ENCODE measurements around the gene CACHD1. TPM values are rescaled to one million over a fixed set of nuclear protein-coding genes. Genes with fewer than 3 reads are reported as not detected.
A peak's percentile ranks its signal among the peaks of the same experiment; 100 is the strongest.

Gene CACHD1
- total RNA-seq, 1 donor from 2014 or later, result 24.1 TPM

- Mint-ChIP-seq H3K4me3 (no peak overlapping the region), H3K27ac (no peak overlapping the region), H3K9me3 (no peaks in the 10 kb centered on the region), H3K36me3 (no peaks in the 10 kb centered on the region), H3K4me1 (peaks cover 55% of the 10 kb centered on the region), H3K27me3 (ENCODE audit: low read depth) (no peaks in the 10 kb centered on the region)
- no peak for DNase-seq (ENCODE audit: low spot score in 2 of 2, unreplicated experiment in 2 of 2)
- TF ChIP-seq CTCF (IDR thresholded peaks at IDR 0.05; ENCODE audit: unreplicated experiment), result no peak
Measured at GRCh38 chr1:64543831-64544230, 73.9 kb downstream of the CACHD1 start.

DNA sequence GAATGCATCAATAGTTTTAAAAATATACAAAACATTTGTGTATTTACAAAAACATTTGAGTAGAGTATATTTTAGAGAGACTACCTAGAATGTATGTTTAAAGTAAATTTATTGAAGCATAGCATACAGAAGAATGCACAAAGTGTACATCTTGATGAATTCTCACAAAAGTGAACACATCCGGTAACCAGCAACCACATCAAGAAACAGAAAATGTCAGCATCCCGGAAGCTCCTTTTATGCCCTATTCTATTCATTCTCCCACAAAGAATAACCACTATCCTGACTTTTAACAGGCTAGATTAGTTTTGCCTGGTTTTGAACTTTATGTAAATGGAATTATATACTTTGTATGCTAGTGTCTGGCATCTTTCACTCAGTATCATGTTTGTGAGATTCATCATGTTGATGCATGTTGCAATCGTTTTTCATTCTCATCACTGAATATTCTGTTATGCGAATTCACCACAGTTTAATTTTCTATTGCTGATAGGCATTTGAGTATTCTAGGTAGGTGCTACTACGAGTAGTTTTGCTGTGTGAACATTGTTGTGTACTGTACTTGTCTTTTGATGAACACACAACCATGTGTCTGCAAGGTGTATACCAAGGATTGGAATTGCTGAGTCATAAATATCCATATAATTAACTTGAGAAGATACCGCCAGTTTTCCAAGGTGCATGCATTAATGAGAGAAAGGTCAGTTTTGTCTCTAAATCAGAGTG, 75.4 kb downstream of the CACHD1 start:
- Mint-ChIP-seq H3K27me3 (ENCODE audit: low read depth) (no peaks in the 10 kb centered on the region), H3K27ac (no peak overlapping the region), H3K4me1 (peaks cover 50% of the 10 kb centered on the region), H3K36me3 (no peaks in the 10 kb centered on the region), H3K4me3 (no peak overlapping the region), H3K9me3 (no peaks in the 10 kb centered on the region)
- TF ChIP-seq CTCF (IDR thresholded peaks at IDR 0.05; ENCODE audit: unreplicated experiment), result no peak
- no peak for DNase-seq (ENCODE audit: low spot score in 2 of 2, unreplicated experiment in 2 of 2)

- Mint-ChIP-seq H3K36me3 (no peaks in the 10 kb centered on the region), H3K9me3 (no peaks in the 10 kb centered on the region), H3K4me3 (no peak overlapping the region), H3K27ac (peak overlapping the region; percentile 47), H3K4me1 (peaks cover 43% of the 10 kb centered on the region), H3K27me3 (ENCODE audit: low read depth) (no peaks in the 10 kb centered on the region)
- TF ChIP-seq CTCF (IDR thresholded peaks at IDR 0.05; ENCODE audit: unreplicated experiment), result no peak
- DNase-seq (ENCODE audit: low spot score in 2 of 2, unreplicated experiment in 2 of 2), result no peak
Measured at GRCh38 chr1:64546013-64546412, 76.1 kb downstream of the CACHD1 start.

DNA sequence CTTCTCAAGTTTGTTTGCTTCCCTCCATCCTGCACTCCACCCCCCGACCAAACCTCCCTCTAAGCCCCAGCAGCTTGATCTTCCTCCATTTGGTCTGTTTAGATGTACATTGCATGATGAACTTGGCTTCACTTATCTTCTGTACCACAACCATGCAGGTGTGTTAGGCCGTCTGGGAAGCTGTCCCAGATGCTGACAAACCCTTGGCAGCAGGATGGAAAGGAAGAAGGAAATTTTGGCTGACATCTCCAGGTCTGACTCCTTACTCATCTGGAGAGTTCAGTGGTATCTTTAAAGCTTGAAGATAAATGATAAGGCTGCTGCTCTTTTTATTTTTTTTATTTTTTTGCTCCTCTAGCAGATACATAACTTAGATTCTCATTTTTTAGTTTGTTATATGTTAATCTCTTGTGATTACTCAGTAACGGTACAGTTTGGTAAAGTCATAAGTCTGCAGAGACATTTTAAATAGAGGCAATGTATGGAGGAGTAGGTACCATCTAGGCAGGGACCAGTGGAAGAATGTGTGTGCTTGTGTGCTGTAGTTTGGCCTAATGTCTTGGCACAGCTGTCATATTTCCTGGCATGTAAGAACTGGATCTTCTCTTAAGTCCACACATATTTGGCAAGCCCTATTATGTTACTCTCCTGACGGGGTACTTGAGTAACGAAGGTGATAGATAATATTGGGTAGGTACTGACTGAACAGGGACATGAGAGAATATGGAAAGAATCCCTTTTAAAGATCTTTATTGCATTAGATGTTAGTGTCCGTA, 79.7 kb downstream of the CACHD1 start:
- H3K4me3 Mint-ChIP-seq, result no peak overlapping the region
- H3K9me3 Mint-ChIP-seq, result no peaks in the 10 kb centered on the region
- peaks cover 27% of the 10 kb centered on the region for H3K4me1 Mint-ChIP-seq
- H3K36me3 Mint-ChIP-seq, result peaks cover 3% of the 10 kb centered on the region
- DNase-seq (ENCODE audit: low spot score in 2 of 2, unreplicated experiment in 2 of 2), result no peak
- no peaks in the 10 kb centered on the region for H3K27me3 Mint-ChIP-seq (ENCODE audit: low read depth)
- no peak overlapping the region for H3K27ac Mint-ChIP-seq
- TF ChIP-seq CTCF (IDR thresholded peaks at IDR 0.05; ENCODE audit: unreplicated experiment), result no peak

GRCh38 chr1:64550510-64550909, 80.6 kb downstream of the CACHD1 start:
- H3K4me3 Mint-ChIP-seq, result no peak overlapping the region
- no peaks in the 10 kb centered on the region for H3K9me3 Mint-ChIP-seq
- peaks cover 5% of the 10 kb centered on the region for H3K36me3 Mint-ChIP-seq
- TF ChIP-seq CTCF (IDR thresholded peaks at IDR 0.05; ENCODE audit: unreplicated experiment), result no peak
- no peaks in the 10 kb centered on the region for H3K27me3 Mint-ChIP-seq (ENCODE audit: low read depth)
- peaks cover 20% of the 10 kb centered on the region for H3K4me1 Mint-ChIP-seq
- no peak for DNase-seq (ENCODE audit: low spot score in 2 of 2, unreplicated experiment in 2 of 2)
- no peak overlapping the region for H3K27ac Mint-ChIP-seq
